Activated CD4-positive, alpha-beta T cell treated with anti-CD3 and anti-CD28 coated beads, Interleukin-10, Interleukin-2, amounts not matched to agents 100 ng/mL and 50 ng/mL, durations not matched to agents 16 hours and 8 hours (primary cell): ENCODE measurements around the gene C6orf132.

Experiments used
- DNase-seq: peaks from one replicate; pipeline ENCODE4 v3.0.0-alpha.2; 2020

Gene C6orf132

DNA sequence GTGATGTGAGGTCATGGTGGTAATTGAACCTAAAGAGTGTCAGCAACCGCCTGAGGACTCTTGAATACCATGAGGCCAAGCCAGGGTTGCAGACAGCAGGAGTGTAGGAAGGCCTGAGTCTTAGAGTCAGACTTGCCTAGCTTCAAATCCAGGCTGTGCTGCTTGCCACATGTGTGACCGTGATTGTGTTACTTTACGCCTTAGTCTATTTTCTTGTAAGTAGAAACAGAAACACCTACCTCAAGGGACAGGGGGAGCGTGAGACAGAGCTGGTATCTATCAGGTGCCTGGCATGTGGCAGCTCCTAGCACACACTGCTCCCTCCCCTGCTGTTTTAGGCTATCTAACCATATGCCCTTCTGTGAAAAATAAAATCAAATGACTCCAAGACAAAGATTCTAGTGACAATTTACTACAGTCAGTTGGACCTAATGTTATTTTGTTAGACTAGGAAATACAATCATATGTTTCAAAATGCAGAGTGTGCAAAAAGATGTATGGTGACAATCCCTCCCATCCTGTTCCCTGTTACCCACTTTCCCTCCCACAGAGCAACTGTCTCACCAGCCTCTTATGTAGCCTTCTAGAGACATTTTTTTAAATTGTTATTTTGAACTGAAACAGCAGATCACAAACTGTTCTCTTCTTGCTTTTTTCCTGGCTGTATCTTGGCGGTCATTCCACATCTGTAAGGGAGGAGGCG, 70.4 kb downstream of the C6orf132 start:
- DNase-seq = no peak

DNA sequence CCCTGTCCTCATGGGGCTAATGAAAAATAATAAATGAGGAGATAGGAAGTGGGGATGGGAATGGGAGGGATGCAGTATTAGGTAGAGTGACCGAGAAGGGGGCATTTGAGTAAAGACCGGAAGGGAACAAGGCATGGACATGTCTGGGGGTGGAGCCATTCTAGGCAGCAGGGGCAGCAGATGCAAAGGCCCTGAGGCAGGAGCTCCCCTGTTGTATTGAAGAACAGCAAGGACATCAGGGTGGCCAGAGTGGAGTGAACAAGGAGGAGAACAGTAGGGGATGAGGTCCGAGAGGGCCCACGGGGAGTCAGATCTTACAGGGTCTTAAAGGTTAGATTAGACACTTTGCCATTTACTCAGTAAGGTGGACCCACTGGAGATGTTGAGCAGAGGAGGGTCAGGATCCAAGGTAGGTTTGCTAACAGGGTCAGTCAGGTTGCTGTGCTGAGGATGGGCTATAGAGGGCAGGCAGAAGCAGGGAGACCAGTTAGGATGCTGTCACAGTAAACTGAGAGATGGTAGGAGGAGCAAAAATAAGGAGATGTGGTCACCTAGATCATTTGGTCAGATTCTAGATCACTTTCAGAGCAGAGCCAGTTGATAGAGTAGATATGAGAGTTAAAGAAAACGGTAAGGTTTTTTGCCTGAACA, 73.4 kb downstream of the C6orf132 start:
- DNase-seq = no peak

GRCh38 chr6:42068173-42068572, 74.2 kb downstream of the C6orf132 start:
- DNase-seq = no peak

- no peak for DNase-seq
Measured at GRCh38 chr6:42066156-42066675, 76.2 kb downstream of the C6orf132 start.

GRCh38 chr6:42059743-42060142, 82.7 kb downstream of the C6orf132 start:
- no peak for DNase-seq

DNA sequence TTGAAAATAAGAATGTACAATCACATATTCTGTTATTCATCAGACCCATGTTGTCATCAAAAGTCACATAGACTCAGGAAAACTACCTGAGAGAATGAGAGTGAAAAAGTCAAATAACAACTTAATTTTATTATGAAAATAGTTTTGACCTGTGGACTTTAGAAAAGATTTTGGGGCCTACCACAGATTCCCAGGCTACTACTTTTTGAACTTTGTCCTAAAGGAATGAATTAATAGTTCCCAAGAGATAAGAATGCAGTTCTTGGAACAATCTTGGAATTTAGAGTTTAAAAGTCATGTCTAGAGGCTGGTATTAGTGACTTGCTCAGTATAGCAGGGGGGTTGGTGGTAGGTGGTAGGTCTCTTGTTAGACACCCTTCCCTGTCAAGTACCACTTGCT, 88.8 kb downstream of the C6orf132 start:
- DNase-seq = no peak

DNA sequence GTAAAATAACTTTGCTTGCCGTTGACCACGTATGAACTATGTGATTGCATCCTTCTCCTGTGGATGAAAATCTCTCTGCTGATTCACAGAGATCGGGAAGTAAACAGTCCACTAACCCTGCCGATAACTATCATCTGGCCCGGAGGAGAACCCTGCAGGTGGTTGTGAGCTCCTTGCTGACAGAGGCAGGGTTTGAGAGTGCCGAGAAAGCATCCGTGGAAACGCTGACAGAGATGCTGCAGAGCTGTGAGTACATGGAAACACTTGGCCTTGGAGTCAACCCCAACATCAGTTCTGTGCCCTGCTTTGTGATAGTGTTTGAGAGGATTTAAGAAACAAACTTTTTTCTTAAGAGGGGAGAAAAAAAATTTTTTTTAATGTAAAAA, 91.2 kb downstream of the C6orf132 start:
- no peak for DNase-seq
